NCI-H1417 treated with DMSO at 0.1 percent for 48 hours (cell line): ENCODE results near the gene TACR1.
"Not testable (repeated sequence)": the region's sequence is repeated elsewhere in the genome, so short reads cannot be mapped to it uniquely, and the experiment has no call there.

Experiments
- DNase-seq: peaks from one replicate; lab custom pipeline; 2025; lab: John Stamatoyannopoulos, UW

Gene TACR1

DNA sequence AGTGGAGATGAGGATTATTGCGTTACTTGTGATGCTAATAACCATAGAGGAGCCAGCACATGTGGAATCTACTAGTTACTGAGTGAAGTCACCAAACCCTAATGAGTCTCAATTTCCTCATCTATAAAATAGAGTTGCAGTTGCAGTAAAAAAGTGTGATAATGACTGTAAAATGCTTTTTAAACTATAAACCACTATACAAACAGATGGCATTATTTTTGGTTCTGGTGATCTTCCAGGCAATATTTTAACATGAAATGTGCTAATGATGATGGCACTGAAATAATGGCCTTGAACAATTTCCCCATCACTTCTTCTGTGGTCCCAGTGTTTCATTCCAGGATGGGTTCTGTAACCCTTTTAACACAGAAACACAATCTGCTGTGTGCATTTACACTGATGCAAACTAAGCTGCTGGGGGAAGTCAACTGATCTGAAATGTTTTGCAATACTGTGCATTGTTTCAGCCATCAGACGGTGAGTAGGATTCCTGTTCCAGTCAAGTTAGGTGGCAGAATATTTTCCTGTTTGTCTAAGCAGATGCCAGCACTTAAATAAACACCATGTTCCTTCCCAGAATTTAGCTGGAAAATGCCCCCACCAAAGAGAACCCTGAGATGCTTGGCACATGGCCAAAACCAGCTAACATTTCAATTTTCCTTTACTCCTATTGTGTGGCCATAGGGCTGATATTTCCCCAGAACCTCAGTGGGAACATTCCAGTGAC is 52.6 kb downstream of the TACR1 start:
- no peak for DNase-seq

DNA sequence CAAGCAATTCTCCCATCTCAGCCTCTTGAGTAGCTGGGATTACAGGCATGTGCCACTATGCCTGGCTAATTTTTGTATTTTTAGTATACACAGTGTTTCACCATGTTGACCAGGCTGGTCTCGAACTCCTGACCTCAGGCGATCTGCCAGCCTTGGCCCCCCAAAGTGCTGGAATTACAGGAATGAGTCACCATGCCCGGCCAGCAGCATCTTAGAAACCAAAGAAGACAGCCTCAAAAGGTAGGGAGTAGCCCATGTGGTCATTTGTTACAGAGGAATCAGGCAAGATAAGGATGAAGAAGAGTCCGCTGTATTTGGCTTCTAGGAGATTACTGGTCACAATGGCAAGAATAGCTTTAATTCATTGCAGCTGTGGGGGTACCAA is 53.1 kb downstream of the TACR1 start:
- DNase-seq = not testable (repeated sequence)

DNA sequence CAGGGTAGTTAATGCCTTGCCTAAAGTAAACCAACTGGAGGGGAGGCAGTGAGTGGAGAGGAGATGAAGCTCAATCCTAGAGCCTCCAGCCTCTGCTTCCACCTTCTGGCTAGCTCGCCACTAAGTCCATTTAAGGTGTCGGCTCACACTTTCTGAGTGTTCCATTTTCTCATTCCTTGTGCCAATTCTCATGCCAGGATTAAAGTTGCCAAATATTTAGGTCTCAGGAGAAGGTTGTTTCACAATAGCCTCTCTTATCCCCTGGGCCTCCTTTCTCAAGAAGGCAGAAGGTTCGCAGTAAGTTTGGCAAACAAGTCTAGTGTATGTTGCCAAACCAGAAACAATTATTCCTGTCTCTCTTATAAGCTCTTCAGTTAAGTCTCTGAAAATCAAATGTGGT is 57.2 kb downstream of the TACR1 start:
- DNase-seq = no peak

DNA sequence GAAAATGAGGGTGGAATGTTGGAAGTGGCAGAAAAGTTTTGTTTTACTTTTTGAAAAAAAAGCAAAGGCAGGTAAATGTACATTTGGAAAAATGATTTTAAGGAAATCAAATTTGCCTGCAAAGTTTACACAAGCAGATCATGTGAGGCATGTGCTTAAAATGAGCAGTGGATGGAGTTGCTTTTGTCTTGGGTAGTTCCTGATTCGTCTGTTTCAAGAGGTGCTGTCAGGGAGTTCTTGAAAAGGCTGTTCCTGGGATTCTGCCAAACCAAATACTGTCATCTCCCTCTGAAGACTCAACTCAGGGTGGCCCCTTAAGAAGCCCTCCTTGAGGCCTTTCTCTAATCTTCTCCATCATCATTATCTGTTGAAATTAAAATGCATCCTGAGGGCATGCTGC is 59.0 kb downstream of the TACR1 start:
- DNase-seq = no peak

DNA sequence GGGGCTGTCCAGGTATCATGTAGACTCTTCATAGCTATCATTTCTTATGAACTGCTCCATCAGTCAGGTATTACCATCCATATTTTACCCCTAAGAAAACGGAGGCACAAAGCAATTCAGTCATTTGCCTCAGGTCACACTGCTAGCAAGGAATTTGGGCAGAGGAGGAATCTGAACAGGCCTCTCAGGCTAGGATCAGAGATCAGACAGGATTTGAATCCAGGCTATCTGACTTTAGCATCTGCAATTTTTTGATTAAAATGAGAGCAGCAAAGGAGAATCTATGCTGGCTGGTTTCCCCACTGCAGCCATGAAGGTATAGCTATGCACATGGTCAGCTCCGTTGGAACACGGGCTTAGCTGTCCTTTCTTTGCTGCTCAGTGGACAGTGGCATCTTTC is 60.1 kb downstream of the TACR1 start:
- no peak for DNase-seq

DNA sequence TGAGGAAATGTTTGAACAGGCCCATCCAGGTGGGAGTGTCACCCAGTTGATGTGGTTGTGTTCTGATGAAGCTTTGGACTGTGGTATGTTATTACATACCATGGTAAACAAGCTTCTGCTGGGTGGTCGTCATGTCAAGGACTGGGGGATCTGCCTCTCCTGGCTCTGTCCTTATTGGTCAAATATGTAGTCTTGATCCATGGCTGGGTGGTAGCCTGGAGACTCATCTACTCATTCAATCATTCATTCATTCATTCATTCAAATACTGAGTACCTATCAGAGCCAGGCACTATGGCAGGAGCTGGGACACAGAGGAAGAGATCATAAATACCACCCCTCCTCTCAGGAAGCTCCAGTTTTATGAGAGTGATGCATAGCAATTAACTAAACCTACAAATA is 60.8 kb downstream of the TACR1 start:
- no peak for DNase-seq

DNA sequence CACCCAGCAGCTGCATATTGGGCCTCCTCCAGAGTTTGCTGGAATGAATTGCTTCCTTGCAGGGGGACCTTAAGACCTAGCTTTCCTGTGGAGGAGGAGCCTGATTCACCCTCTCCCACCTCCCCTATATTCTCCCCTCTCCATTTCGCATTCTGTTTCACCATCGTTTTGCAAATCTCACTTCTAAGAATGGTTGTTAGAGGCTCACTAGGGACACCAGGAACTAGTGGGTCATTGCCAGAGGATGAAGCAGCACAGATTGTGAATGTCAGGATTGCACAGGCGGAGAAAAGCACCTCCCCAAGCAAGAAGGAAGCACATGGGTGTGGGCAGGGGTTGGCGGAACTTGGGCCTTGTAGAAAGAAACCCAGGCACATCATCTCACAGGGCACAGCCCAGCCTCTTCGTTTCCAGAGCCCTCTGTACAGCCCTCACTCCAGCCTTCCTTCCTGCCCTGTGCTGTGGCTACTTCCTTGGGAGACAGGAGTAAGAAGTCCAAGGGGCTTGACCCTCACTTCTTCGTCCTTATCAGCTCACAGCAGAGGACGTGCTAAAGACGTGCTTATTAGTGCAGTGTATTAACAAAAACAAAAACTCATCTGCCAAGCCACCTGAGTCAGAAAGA is 63.4 kb downstream of the TACR1 start:
- DNase-seq = no peak

DNA sequence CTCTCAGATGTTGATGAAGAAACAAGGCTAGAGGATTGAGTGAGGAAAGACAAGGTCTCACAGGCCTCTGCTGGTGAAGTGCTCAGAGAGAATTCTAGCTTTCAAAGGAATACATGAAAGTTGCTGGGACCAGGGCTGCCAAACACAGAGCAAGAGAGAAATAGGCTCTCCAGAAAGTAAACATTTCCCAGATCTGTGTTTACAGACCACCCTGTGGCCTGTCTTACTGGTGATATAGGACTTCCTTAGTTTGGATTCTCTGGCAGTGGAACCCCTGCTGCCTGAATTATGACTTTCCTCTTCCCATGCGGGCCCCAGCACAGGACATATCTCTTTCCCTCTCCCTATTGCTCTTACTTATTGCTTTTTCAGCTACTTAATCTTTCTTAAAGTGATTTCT is 64.5 kb downstream of the TACR1 start:
- no peak for DNase-seq

DNA sequence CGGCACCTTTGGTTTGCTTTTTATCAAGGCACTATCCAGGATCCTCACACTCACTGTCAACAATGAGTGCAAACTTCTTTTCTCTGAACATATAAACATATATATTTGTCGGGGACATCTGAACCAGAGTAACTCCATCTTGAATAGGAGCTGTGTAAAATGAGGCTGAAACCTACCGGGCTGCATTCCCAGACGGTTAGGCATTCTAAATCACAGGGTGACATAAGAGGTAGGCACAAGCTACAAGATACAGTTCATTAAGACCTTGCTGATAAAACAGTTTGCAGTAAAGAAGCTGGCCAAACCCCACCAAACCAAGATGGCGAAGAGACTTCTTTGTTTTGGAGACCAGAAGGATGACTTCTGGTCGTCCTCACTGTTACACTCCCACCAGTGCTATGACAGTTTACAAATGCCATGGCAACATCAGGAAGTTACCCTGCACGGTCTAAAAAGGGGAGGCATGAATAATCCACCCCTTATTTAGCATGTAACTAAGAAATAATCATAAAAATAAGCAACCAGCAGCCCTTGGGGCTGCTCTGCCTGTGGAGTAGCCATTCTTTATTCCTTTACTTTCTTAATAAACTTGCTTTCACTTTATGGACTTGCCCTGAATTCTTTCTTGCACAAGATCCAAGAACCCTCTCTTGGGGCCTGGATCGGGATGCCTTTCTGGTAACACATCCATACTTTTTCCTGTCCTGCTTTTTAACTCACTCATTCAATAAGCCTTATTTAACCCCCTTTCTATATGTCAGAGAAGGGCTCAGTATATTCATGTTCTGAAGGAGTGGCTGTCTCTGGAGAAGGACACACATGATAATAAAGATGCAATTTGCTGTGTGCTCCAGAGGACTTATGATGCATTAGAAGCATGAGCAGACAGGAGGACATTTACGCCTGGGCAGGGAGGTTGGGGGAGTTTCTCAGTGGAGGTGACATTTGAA is 65.4 kb downstream of the TACR1 start:
- no peak for DNase-seq

DNA sequence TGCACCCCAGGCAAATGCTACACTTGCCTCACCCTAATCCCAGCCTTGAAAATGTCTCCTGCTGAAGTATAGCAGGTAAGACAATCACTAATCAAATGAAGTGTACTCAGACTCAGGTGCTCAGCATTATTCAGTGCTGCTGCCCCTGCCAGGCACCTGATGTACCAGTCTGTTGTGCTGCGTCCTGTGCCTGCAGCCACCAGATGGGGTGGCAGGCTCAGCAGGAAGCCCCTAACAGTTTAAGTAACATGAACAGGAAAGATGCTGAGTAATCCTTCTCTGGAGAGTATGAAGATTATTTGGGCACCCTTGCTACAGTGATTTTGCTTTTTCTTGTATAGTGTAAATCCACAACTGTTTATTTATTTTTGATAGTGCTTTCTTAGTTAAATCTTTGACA is 69.1 kb downstream of the TACR1 start:
- no peak for DNase-seq

DNA sequence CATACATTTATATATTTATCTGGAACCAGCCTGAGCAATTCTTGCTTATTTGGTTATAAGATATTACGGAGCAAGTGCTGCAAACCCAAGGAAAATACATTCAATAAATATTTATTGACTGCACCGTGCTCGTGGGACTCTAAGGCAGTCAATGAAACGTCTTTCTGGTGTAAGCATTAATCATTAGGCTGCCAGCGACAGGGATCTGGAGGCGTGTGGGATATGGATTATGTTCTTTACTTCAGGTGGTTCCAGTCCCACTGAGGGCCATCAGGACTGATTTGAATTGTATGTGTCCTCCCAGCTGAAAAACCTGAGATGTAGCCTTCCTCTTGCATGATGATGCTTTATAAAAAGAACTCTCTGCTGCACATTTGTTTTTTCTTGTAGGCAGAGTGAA is 75.4 kb downstream of the TACR1 start:
- no peak for DNase-seq

DNA sequence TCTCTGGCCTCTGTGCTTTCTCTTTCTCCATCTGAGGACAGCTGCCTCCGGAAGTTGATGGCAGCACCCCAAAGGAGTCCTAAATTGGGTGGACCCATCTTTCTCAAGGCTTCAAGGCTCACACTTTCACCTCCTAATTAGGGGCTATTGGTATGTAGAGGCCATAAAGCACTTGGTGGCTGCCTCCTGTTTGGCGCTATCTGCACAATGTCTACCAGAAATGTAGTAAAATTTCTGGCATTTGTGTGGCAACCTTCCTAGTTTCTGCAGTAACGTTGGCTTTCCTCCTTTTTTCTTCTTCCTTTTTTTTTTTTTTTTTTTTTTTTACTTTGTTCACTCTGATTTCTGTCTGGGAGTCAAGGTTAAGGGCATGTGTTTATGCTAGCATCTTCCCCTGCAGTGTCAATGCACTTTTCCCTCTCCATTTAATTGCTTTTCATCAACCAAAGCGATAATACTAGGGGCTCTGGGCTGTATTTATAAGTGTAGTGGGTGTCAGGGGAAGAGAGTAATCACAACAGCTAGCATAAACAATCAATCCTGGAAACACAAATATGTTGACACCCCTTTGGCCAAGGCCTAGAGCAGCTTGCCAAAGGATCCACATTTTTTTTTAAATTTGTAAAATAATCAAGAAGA is 86.0 kb downstream of the TACR1 start:
- no peak for DNase-seq

DNA sequence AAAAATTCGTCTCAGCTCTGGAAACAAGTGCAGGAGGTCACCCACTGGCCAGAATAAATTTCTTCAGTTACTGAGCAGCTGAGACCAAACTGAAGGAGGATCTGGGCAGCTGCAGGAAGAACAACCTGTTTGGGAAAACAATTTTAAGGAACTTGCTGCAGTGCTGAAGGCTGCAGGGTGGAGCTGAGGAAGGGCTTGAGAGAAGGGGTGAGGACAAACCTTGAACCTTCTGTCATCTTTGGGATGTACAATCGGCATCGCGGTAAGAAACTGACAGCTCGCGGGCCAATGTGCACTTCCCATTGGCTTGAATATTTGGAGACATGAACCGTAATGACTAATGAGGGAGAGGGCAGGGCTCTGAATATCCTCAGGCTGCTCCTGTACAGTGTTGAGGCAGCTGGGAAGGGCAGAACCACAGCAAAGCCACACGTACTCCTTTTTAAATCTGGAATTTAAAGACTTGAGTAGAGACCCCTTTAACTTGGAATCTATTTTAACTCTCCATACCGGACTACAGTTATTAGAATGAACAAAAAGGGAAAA is 90.3 kb downstream of the TACR1 start:
- no peak for DNase-seq

DNA sequence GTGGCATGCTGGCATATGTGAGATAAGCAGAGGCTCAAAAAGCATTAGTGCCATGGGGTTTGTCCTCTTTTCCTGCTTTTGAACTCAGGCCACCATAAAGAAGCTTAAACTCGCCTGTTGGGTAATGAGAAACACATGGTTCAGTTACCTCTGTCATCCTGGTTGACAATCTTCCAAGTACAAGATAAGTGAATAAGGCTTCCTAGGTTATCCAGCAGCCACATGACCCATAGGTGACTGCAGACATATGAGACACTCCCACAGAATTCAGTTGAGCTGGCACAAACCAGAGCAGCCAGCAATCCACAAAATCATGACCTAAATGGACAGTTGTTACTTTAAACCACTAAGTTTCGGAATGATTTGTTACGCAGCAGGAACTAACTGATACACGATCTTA is 97.3 kb downstream of the TACR1 start:
- DNase-seq = no peak

DNA sequence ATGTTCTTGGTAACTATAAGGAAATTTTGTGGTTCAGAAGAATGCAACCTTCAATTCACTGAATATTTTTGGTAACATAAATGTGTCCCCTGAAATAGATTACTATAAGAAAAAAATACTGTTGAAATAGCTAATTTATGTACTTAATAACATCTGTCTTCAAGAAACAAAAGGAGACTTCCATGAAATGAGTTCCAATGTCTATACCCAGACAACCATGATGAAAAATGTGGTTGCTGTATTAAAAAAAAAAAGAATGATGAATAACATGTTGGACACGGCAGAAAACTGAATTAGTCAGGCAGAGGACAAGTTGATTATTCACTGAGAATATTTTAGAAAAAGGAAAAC is 98.5 kb downstream of the TACR1 start:
- no peak for DNase-seq

DNA sequence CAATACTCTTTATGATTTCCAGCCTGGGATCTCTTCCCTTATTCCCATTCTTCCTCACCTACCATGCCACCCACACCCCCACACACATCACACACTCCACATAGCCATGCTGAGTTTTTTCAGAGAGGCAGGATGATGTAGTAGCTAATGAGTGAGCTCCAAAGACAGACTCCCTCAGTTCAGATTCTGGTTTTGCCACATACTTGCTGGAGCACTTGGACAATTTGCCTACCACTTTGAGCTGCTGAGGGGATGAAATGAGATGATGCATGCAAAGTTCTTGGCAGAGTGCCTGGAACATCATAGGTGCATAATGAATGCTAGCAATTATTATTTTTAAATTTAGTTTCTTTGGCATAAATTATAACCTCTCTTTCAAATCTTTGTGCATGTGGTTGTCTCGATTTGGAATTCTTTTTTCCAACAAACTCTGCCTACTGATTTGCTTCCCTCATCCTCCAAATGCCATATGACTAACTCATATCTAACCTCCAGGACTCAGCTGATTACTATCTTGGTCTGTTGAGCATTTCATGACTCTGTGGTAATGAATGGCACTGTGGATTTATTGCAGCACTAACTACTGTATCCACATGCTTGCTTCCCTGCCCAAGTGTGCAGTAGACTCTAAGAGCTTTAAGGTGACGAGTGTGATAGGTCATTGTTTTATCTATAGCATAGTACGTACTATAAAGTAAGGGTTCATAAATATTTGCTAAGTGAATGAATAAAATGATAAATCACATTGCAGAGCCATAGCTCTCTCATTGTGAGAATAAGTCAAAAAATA is 99.1 kb downstream of the TACR1 start:
- no peak for DNase-seq

DNA sequence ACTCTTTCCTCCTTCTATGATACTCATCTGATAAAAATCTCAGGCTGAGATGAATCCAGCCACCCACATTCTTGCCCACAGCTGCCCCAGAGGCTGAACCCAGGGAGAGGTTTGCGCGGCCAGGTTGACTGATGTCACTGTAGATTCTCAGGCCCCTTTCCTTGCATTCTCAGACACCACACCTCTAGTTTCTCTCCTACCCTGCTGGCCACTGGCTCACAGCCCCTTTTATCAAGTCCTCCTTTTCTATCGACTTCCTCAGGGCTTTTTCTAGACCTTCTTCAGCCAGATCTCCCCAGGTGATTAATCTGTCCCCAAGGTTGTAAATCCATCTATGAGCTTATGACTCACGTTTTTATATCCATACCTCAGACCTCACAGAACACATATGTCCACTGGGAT is 99.8 kb downstream of the TACR1 start:
- DNase-seq = no peak

DNA sequence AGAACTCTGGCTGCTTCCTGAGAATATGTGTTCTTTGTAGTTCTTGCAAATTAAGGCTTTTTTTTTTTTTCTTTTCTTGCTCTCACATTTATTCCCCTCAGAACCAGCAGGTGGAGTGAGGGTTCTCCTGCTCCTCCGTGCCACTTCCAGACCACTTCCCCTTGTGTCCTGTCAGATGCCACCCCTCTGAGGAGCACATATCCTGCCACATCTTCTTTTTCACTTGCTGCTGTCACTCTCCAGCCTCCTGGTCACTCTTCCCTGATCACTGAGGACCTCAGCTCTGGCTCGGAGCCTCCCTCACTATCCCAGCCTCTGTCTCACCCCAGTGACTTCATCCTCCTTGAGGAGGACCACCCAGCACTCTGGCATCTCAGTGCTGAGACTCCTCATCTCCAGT is 100.5 kb downstream of the TACR1 start:
- DNase-seq = no peak

DNA sequence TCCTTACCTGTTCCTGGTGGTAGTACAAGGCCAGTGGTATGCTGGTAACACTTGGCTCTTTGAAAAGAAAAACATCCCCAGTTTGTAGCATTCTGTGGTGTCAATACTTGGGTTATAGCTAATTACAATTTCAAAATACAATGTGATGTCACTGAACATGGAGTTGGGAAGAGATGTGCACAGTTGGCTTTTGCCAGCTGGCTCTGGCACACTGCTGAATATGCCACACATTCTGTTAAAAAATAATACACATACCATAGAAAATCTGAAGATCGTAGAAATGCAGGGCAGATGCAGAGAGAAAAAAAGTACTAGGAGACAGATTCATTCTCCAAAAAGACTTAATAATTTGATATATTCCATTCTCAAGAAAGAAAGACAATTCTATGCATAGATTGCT is 101.5 kb downstream of the TACR1 start:
- no peak for DNase-seq

DNA sequence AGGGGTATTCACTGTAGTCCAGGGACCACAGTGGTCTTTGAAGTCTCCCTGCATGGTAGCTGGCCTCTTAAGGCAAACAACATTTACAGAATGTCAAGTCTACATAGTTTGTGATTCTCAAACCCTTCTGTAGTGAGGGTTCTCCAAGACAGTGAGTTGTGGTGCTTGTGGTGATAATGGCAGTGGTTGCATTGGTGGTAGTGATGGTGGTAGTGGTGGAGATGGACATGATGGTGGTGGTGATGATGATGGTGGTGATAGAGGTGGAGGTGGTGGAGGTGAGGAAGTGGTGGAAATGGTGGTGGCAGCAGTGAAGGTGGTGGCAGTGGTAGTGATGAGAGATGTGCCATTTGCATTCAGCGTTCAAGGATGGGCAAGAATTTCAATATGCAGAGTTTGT is 104.9 kb downstream of the TACR1 start:
- no peak for DNase-seq

DNA sequence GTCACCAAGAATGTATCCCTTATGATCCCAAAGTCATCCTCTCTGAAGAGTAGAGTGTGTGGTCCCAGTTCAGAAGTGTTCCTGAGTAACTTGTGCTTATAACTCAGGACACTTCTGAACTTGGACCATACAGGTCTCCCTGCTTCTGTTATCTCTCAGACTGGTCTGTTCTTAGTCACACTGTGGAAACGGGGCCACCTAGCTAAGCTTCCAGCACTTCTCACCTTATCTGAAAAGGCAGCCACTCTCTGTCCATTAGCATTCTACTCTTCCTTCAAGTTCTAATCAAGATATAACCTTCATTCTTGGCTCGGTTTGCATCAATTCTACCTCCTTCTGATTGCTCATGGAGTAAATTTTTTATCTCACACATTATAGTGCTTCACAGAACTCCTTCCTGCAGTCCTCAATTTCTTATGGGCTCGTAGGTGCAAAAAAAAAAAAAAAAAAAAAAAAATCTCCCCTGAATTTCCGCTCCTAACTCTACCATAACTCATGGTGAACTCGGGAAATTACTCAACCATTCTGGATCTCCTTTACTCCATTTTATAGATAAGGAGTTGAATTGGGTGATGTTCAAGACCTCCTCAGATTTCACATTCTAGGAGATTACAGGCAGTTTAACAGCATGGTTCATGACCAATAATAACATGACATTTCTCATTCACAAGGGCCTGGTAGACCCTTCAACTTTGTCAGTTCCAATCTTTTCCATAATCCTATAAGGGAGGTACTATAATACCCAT is 108.4 kb downstream of the TACR1 start:
- no peak for DNase-seq
